Measurements from ENCODE around the gene BABAM2. TPM values are rescaled to one million over a fixed set of nuclear protein-coding genes. Genes with fewer than 3 reads are reported as not detected.
"Not testable (repeated sequence)": the region's sequence is repeated elsewhere in the genome, so short reads cannot be mapped to it uniquely, and the experiment has no call there.

Gene BABAM2
- total RNA-seq, 3 donors from 2014 or later: 34.8 to 42.4 (median 41.3) TPM

GRCh38 chr2:27878825-27879224, 11.7 kb upstream of the BABAM2 start:
- DNase-seq: no peak
- ATAC-seq: no peak
- Histone ChIP-seq H3K4me3 (no peak overlapping the region), H3K36me3 (ENCODE audit: low read depth) (no peaks in the 10 kb centered on the region), H3K4me1 (ENCODE audit: low read depth) (no peaks in the 10 kb centered on the region), H3K9me3 (peaks cover 4% of the 10 kb centered on the region)
- intact Hi-C loops (cut with DNase I, micrococcal nuclease): no loop called here
- no peak for TF ChIP-seq CTCF (IDR thresholded peaks at IDR 0.05)

GRCh38 chr2:27881815-27882583, 8.5 kb upstream of the BABAM2 start:
- DNase-seq; H3K4me1 ChIP-seq (ENCODE audit: low read depth); H3K4me3 ChIP-seq; ATAC-seq; intact Hi-C loops (cut with DNase I, micrococcal nuclease); H3K9me3 ChIP-seq; H3K36me3 ChIP-seq (ENCODE audit: low read depth): not testable (repeated sequence)

- DNase-seq; ATAC-seq; H3K9me3 ChIP-seq; intact Hi-C loops (cut with DNase I, micrococcal nuclease); H3K4me1 ChIP-seq (ENCODE audit: low read depth); H3K36me3 ChIP-seq (ENCODE audit: low read depth); H3K4me3 ChIP-seq: not testable (repeated sequence)
These were observed 8.0 kb upstream of the BABAM2 start for GRCh38 chr2:27882584-27882922.

GRCh38 chr2:27884601-27885000, 5.9 kb upstream of the BABAM2 start:
- intact Hi-C loops (cut with DNase I, micrococcal nuclease): no loop called here
- Histone ChIP-seq H3K4me1 (ENCODE audit: low read depth) (no peaks in the 10 kb centered on the region), H3K4me3 (no peak overlapping the region), H3K36me3 (ENCODE audit: low read depth) (no peaks in the 10 kb centered on the region), H3K9me3 (no peaks in the 10 kb centered on the region)
- DNase-seq (no peak), ATAC-seq (peak; percentile 67)
- TF ChIP-seq CTCF (IDR thresholded peaks at IDR 0.05): no peak

- H3K4me1 ChIP-seq (ENCODE audit: low read depth): no peaks in the 10 kb centered on the region
- TF ChIP-seq CTCF (IDR thresholded peaks at IDR 0.05): no peak
- no peak overlapping the region for H3K4me3 ChIP-seq
- no peak for DNase-seq
- intact Hi-C loops (cut with DNase I, micrococcal nuclease): no loop called here
- no peak for ATAC-seq
- H3K36me3 ChIP-seq (ENCODE audit: low read depth): no peaks in the 10 kb centered on the region
- no peaks in the 10 kb centered on the region for H3K9me3 ChIP-seq
These were observed 5.3 kb upstream of the BABAM2 start for GRCh38 chr2:27885234-27885633.

GRCh38 chr2:27885661-27886060, 4.9 kb upstream of the BABAM2 start:
- no peak for ATAC-seq
- Histone ChIP-seq H3K4me3 (no peak overlapping the region), H3K4me1 (ENCODE audit: low read depth) (no peaks in the 10 kb centered on the region), H3K36me3 (ENCODE audit: low read depth) (no peaks in the 10 kb centered on the region), H3K9me3 (no peaks in the 10 kb centered on the region)
- no peak for DNase-seq
- TF ChIP-seq CTCF (IDR thresholded peaks at IDR 0.05): no peak
- intact Hi-C loops (cut with DNase I, micrococcal nuclease): no loop called here

- no peak for TF ChIP-seq CTCF (IDR thresholded peaks at IDR 0.05)
- H3K4me1 ChIP-seq (ENCODE audit: low read depth): no peaks in the 10 kb centered on the region
- H3K36me3 ChIP-seq (ENCODE audit: low read depth): no peaks in the 10 kb centered on the region
- DNase-seq (no peak), ATAC-seq (no peak)
- intact Hi-C loops (cut with DNase I, micrococcal nuclease): no loop called here
- no peaks in the 10 kb centered on the region for H3K9me3 ChIP-seq
- H3K4me3 ChIP-seq: no peak overlapping the region
These were observed 4.2 kb upstream of the BABAM2 start for GRCh38 chr2:27886322-27886721.

All from mucosa of descending colon (tissue), 3 donors.